Uterus (tissue), 2 donors: ENCODE measurements around the gene CREM.

Source experiments
- CTCF ChIP-seq, 4 experiments: fragments of 200-600 bp in 2 of 4; fragments of 450-650 bp in 2 of 4; sonication (generic) in 2 of 4; IDR thresholded peaks; one replicate each; pipeline ENCODE4 v1.5.1; 2016 to 2019; ENCODE audit warnings: antibody characterized with exemption in 4 of 4, mild to moderate bottlenecking in 2 of 4, moderate library complexity in 1 of 4
- POLR2A ChIP-seq, 2 donors: fragments of 450-650 bp; IDR thresholded peaks; one replicate each; pipeline ENCODE4 v1.6.1; 2016; ENCODE audit warnings: antibody characterized with exemption in 2 of 2, mild to moderate bottlenecking in 1 of 2, moderate library complexity in 1 of 2

DNA sequence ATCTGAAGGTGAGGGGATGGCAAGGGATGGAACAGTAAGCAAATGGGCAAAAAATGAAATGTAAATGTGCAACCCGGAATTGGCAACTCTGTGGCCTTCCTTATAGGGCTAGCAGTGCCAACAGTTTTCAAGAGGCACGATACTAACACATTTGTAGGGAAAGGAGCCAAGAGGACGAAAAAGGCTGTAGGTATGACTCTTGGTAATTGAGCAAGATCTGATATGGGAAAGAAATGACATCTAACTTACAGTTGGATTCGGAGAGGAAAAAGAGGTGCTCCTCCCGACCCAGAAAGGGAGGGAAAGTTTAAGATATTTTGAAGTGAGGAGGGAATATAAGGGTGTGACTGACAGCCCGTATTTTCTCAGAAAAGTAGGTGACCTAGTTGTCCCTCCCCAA, 2.1 kb upstream of the CREM start:
- no peak for TF ChIP-seq CTCF (IDR thresholded peaks at IDR 0.05)
- no peak for TF ChIP-seq POLR2A (IDR thresholded peaks at IDR 0.05)
